Liver (tissue), 9 donors: Measurements from ENCODE around the gene SPRY2. TPM values are rescaled to one million over a fixed set of nuclear protein-coding genes. Genes with fewer than 3 reads are reported as not detected.

Experiments used
- DNase-seq: peaks from one replicate; pipeline ENCODE4 v3.0.0-alpha.2; 2017; ENCODE audit warnings: low spot score
- H3K27ac ChIP-seq, 2 donors: one replicate each; pipeline ENCODE4 v1.7.0; 2013; ENCODE audit warnings: inconsistent platforms in 2 of 2, low read length in 2 of 2, control low read depth in 1 of 2, low read depth in 1 of 2, mild to moderate bottlenecking in 1 of 2
- H3K27me3 ChIP-seq, 4 donors: one replicate each; pipeline versions ENCODE4 v1.6.1 to v1.7.0; 2013; ENCODE audit warnings: low read length in 3 of 4, inconsistent platforms in 1 of 4, mild to moderate bottlenecking in 1 of 4, moderate library complexity in 1 of 4; ENCODE audit not compliant: control insufficient read depth in 4 of 4, insufficient read depth in 4 of 4
- H3K36me3 ChIP-seq, 4 donors: one replicate each; pipeline versions ENCODE4 v1.6.1 to v1.7.0; 2013; ENCODE audit warnings: low read length in 3 of 4, mild to moderate bottlenecking in 3 of 4, low read depth in 1 of 4, moderate library complexity in 1 of 4; ENCODE audit not compliant: control insufficient read depth in 4 of 4, insufficient read depth in 3 of 4
- H3K4me1 ChIP-seq, 4 donors: one replicate each; pipeline versions ENCODE4 v1.6.1 to v1.7.0; 2013; ENCODE audit warnings: low read length in 3 of 4, mild to moderate bottlenecking in 3 of 4, moderate library complexity in 1 of 4; ENCODE audit not compliant: control insufficient read depth in 4 of 4, insufficient read depth in 4 of 4
- H3K4me3 ChIP-seq, 3 donors: one replicate each; pipeline versions ENCODE4 v1.6.1 to v1.7.0; 2013; ENCODE audit warnings: low read length in 3 of 3, control low read depth in 1 of 3, low read depth in 1 of 3, mild to moderate bottlenecking in 1 of 3
- H3K9ac ChIP-seq, 2 donors: one replicate each; pipeline ENCODE4 v1.7.0; 2013; ENCODE audit warnings: low read length in 2 of 2, mild to moderate bottlenecking in 2 of 2, moderate library complexity in 2 of 2, control low read depth in 1 of 2, low read depth in 1 of 2
- H3K9me3 ChIP-seq, 4 donors: one replicate each; pipeline versions ENCODE4 v1.6.1 to v1.7.0; 2013; ENCODE audit warnings: low read length in 3 of 4; ENCODE audit not compliant: control insufficient read depth in 4 of 4
- FOXA1 ChIP-seq: IDR thresholded peaks from 2 replicates; pipeline ENCODE4 v1.6.1; 2016; ENCODE audit warnings: antibody characterized with exemption
- GABPA ChIP-seq, 2 donors: IDR thresholded peaks in 1 of 2; conservative IDR thresholded peaks in 1 of 2; 2 replicates each; pipeline ENCODE4 v1.6.1; 2016; ENCODE audit warnings: antibody characterized with exemption in 2 of 2, mild to moderate bottlenecking in 1 of 2, moderate library complexity in 1 of 2
- HNF4A ChIP-seq, 2 donors: conservative IDR thresholded peaks; 2 replicates each; pipeline ENCODE4 v1.6.1; 2016; ENCODE audit warnings: antibody characterized with exemption in 2 of 2, mild to moderate bottlenecking in 2 of 2
- HNF4G ChIP-seq: IDR thresholded peaks from 2 replicates; pipeline ENCODE4 v1.6.1; 2016; ENCODE audit warnings: antibody characterized with exemption
- JUND ChIP-seq, 2 donors: IDR thresholded peaks; 2 replicates each; pipeline ENCODE4 v1.6.1; 2016; ENCODE audit warnings: antibody characterized with exemption in 2 of 2
- SP1 ChIP-seq: IDR thresholded peaks from 2 replicates; pipeline ENCODE4 v1.6.1; 2018; ENCODE audit warnings: antibody characterized with exemption, mild to moderate bottlenecking
- TAF1 ChIP-seq: conservative IDR thresholded peaks from 2 replicates; pipeline ENCODE4 v1.6.1; 2016; ENCODE audit warnings: antibody characterized with exemption, mild to moderate bottlenecking
- YY1 ChIP-seq: IDR thresholded peaks from 2 replicates; pipeline ENCODE4 v1.6.1; 2016; ENCODE audit warnings: antibody characterized with exemption, mild to moderate bottlenecking
- WGBS: extraction: QIAGEN DNeasy Blood & Tissue Kit; methylation state at CpG from one replicate; pipeline ENCODE4 v1.1.7; 2013; 5-methylcytosine and 5-hydroxymethylcytosine counted together
- polyA plus RNA-seq, 2 donors: library from polyadenylated mRNA; stranded (reverse) in 1 of 2; unstranded in 1 of 2; fragments of 200-250 nt in 1 of 2; fragments of >200 nt in 1 of 2; fragmentation: Nextera tagmentation in 1 of 2; extraction: Ambion mirVana in 1 of 2; gene quantifications; one replicate each; pipeline versions ENCODE4 v1.2.1 to v1.2.3, GENCODE V29; 2013 to 2015
- total RNA-seq, 2 donors: library from RNA; depleted of rRNA; stranded (reverse); fragments of >200 nt; gene quantifications; one replicate each; pipeline ENCODE4 v1.2.3, GENCODE V29; 2014
- TF ChIP-seq, protein P1 (sequence below): IDR thresholded peaks from 2 replicates; pipeline ENCODE4 v1.6.1; 2016; ENCODE audit warnings: antibody characterized with exemption
- TF ChIP-seq, protein P2 (sequence below): IDR thresholded peaks from 2 replicates; pipeline ENCODE4 v1.6.1; 2016; ENCODE audit warnings: antibody characterized with exemption
- TF ChIP-seq, protein P3 (sequence below): IDR thresholded peaks from 2 replicates; pipeline ENCODE4 v1.6.1; 2016; ENCODE audit warnings: antibody characterized with exemption, mild to moderate bottlenecking
- donor health status: healthy.
- donor health status: healthy.
- donor health status: healthy.
- donor health status: healthy.
- donor health status: healthy.

SPRY2 gene
- total and polyA plus RNA-seq, 4 donors, result 4.8 to 20.1 (median 9.1) TPM

DNA sequence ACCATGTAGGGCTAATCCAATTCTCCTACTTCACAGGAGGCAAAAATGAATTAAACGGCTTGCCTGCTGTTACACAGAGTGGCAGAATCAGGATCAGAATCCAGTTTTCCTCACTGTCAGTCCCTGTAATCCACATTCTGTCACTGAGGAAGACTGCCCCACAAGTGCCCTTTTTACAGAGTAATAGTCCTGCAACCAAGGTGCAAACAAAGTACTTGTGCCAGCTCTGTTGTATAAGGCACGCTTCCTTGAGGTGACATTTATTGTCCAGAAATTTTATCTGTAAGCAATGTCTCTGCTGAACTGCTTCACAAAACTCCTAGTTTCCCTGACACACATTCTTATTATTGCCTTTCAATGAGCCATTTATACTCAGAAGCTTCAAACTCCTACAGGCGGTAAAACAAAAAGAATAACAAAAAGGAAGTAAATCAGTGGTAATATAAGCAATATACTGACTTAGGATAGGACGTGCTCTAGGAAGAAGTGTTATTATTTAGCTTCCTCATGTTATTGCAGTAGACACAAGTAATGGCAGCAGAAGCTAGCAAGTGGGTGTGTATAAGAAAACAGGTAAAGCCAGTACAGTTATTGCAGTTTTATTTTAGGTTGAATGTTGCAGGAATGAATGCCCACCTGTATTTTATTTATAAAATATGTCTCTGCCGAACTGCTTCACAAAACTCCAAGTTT is 28.8 kb downstream of the SPRY2 start (continued):
- TF ChIP-seq, protein P1, sequence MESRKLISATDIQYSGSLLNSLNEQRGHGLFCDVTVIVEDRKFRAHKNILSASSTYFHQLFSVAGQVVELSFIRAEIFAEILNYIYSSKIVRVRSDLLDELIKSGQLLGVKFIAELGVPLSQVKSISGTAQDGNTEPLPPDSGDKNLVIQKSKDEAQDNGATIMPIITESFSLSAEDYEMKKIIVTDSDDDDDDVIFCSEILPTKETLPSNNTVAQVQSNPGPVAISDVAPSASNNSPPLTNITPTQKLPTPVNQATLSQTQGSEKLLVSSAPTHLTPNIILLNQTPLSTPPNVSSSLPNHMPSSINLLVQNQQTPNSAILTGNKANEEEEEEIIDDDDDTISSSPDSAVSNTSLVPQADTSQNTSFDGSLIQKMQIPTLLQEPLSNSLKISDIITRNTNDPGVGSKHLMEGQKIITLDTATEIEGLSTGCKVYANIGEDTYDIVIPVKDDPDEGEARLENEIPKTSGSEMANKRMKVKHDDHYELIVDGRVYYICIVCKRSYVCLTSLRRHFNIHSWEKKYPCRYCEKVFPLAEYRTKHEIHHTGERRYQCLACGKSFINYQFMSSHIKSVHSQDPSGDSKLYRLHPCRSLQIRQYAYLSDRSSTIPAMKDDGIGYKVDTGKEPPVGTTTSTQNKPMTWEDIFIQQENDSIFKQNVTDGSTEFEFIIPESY, result no peak

DNA sequence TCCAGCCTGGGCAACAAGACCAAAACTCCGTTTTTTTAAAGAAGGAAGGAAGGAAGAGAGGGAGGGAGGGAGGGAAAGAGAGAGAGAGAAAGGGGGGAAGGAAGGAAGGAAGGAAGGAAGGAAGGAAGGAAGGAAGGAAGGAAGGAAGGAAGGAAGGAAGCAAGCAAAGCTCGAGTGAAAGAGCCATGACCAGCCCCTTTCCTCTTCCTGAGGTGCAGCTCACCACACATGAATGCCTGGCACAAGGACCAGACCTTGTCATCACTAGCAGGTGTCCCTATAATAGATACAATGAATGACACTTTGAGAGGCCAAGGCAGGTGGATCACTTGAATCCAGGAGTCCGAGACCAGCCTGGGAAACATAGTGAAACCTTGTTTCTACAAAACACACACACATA is 31.0 kb downstream of the SPRY2 start:
- 79% methylated on average over 3 of the region's 3 CpGs for WGBS
- TF ChIP-seq HNF4G (no peak), HNF4A (conservative IDR thresholded peaks at IDR 0.05) (no peak), GABPA (IDR thresholded peaks at IDR 0.05 in 1 of 2, conservative IDR thresholded peaks at IDR 0.05 in 1 of 2) (no peak), TAF1 (no peak)
- TF ChIP-seq, protein P1, result no peak
- Histone ChIP-seq H3K9ac (no peak overlapping the region), H3K36me3 (peaks cover 0 to 2% (median 0%) of the 10 kb centered on the region in 4 donors), H3K9me3 (no peaks in the 10 kb centered on the region), H3K4me3 (no peak overlapping the region), H3K27me3 (no peaks in the 10 kb centered on the region), H3K4me1 (no peaks in the 10 kb centered on the region), H3K27ac (no peak overlapping the region)
- no peak for DNase-seq

DNA sequence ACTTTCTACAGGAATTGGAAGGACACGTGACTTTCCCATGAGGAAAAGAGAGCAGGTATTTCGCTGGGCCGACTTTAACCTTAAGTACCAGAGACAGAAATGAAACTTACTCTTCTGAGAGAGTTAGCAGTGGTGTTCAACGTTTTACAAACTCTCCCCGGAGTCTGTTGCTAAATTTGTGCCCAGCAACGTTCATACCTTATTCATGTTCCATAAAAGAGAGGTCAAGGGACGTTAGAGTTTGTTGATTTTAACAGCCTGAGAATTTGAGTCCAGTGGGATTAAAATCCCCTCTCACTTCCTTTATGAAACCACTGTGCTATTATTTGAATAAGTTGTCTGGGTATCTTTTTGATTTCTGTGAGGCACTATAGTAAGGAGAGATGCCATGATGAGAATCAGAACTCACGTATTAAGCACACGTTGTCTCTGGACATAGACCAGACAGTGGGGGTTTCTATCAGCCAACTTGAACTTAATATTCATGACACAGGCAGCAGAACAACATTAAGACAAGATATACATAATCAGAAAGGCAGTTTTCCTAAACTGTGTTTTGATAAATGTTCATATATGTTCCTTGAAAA is 33.4 kb downstream of the SPRY2 start:
- Histone ChIP-seq H3K4me3 (no peak overlapping the region), H3K27me3 (no peaks in the 10 kb centered on the region), H3K9ac (no peak overlapping the region), H3K9me3 (no peaks in the 10 kb centered on the region), H3K27ac (no peak overlapping the region), H3K36me3 (peaks cover 0 to 2% (median 0%) of the 10 kb centered on the region in 4 donors), H3K4me1 (no peaks in the 10 kb centered on the region)
- DNase-seq, result no peak
- 57% methylated on average over 9 of the region's 9 CpGs for whole genome bisulfite sequencing
- TF ChIP-seq YY1, result no peak
- TF ChIP-seq SP1, result no peak
- TF ChIP-seq, protein P2, sequence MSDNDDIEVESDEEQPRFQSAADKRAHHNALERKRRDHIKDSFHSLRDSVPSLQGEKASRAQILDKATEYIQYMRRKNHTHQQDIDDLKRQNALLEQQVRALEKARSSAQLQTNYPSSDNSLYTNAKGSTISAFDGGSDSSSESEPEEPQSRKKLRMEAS, result no peak
- TF ChIP-seq JUND (IDR thresholded peaks at IDR 0.05), result no peak
- TF ChIP-seq, protein P3, sequence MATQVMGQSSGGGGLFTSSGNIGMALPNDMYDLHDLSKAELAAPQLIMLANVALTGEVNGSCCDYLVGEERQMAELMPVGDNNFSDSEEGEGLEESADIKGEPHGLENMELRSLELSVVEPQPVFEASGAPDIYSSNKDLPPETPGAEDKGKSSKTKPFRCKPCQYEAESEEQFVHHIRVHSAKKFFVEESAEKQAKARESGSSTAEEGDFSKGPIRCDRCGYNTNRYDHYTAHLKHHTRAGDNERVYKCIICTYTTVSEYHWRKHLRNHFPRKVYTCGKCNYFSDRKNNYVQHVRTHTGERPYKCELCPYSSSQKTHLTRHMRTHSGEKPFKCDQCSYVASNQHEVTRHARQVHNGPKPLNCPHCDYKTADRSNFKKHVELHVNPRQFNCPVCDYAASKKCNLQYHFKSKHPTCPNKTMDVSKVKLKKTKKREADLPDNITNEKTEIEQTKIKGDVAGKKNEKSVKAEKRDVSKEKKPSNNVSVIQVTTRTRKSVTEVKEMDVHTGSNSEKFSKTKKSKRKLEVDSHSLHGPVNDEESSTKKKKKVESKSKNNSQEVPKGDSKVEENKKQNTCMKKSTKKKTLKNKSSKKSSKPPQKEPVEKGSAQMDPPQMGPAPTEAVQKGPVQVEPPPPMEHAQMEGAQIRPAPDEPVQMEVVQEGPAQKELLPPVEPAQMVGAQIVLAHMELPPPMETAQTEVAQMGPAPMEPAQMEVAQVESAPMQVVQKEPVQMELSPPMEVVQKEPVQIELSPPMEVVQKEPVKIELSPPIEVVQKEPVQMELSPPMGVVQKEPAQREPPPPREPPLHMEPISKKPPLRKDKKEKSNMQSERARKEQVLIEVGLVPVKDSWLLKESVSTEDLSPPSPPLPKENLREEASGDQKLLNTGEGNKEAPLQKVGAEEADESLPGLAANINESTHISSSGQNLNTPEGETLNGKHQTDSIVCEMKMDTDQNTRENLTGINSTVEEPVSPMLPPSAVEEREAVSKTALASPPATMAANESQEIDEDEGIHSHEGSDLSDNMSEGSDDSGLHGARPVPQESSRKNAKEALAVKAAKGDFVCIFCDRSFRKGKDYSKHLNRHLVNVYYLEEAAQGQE, result no peak
- no peak for TF ChIP-seq TAF1
- no peak for TF ChIP-seq FOXA1
